HG03442 (cell line): ENCODE data around the gene GALNT9.
"Not testable (repeated sequence)": the region's sequence is repeated elsewhere in the genome, so short reads cannot be mapped to it uniquely, and the experiment has no call there.

ENCODE experiments used
- ATAC-seq: cut with Tn5 transposase; IDR thresholded peaks from one replicate; pipeline ENCODE4 v1.9.1; 2021; ENCODE audit warnings: mild to moderate bottlenecking, moderate library complexity; ENCODE audit not compliant: unreplicated experiment

GALNT9 gene

GRCh38 chr12:132238488-132238854 is 90.9 kb downstream of the GALNT9 start:
- no peak for ATAC-seq

- ATAC-seq: no peak
These were observed 91.5 kb downstream of the GALNT9 start for GRCh38 chr12:132237772-132238487.

GRCh38 chr12:132236930-132237771 is 92.2 kb downstream of the GALNT9 start:
- no peak for ATAC-seq

- no peak for ATAC-seq
These were observed 93.1 kb downstream of the GALNT9 start for GRCh38 chr12:132236129-132236929.

- ATAC-seq: no peak
These were observed 94.1 kb downstream of the GALNT9 start for GRCh38 chr12:132235116-132235820.

- ATAC-seq: no peak
These were observed 99.0 kb downstream of the GALNT9 start for GRCh38 chr12:132230381-132230780.

- no peak for ATAC-seq
These were observed 99.5 kb downstream of the GALNT9 start for GRCh38 chr12:132229926-132230325.

- no peak for ATAC-seq
These were observed 100.1 kb downstream of the GALNT9 start for GRCh38 chr12:132229193-132229760.

- ATAC-seq: no peak
These were observed 100.8 kb downstream of the GALNT9 start for GRCh38 chr12:132228476-132229192.

GRCh38 chr12:132227782-132228475 is 101.5 kb downstream of the GALNT9 start:
- no peak for ATAC-seq

GRCh38 chr12:132227118-132227517 is 102.3 kb downstream of the GALNT9 start:
- ATAC-seq: no peak

- no peak for ATAC-seq
These were observed 102.8 kb downstream of the GALNT9 start for GRCh38 chr12:132226604-132227003.

- ATAC-seq: no peak
These were observed 104.2 kb downstream of the GALNT9 start for GRCh38 chr12:132225214-132225613.

- no peak for ATAC-seq
These were observed 104.9 kb downstream of the GALNT9 start for GRCh38 chr12:132224484-132224883.

GRCh38 chr12:132222808-132223173 is 106.6 kb downstream of the GALNT9 start:
- ATAC-seq: no peak

- no peak for ATAC-seq
These were observed 107.1 kb downstream of the GALNT9 start for GRCh38 chr12:132222096-132222807.

GRCh38 chr12:132219761-132220160 is 109.6 kb downstream of the GALNT9 start:
- ATAC-seq: not testable (repeated sequence)

- no peak for ATAC-seq
These were observed 110.1 kb downstream of the GALNT9 start for GRCh38 chr12:132219323-132219722.

- no peak for ATAC-seq
These were observed 110.5 kb downstream of the GALNT9 start for GRCh38 chr12:132218915-132219314.
